DND-41 (cell line): ENCODE results near the gene LTBP3.
A peak's percentile ranks its signal among the peaks of the same experiment; 100 is the strongest.

Experiments used
- ATAC-seq: fragments of 200-7000 bp; cut with Tn5 transposase; 3 replicates; pipeline ENCODE4 v1.9.1; 2021; ENCODE audit warnings: low read depth; ENCODE audit not compliant: insufficient read depth
- DNase-seq: peaks from one replicate; pipeline ENCODE4 v3.0.0-alpha.2; 2020
- H2AFZ ChIP-seq: 2 replicates; pipeline ENCODE4 v1.6.0; 2012; ENCODE audit warnings: low read depth, low read length
- H3K27ac ChIP-seq: 2 replicates; pipeline ENCODE4 v1.5.1; 2012; ENCODE audit warnings: low read length, inconsistent platforms
- H3K27me3 ChIP-seq: fragments of 200-600 bp; sonication (generic); 2 replicates; pipeline ENCODE4 v1.6.0; 2012; ENCODE audit warnings: low read length, mild to moderate bottlenecking, inconsistent platforms; ENCODE audit not compliant: insufficient read depth, poor library complexity
- H3K36me3 ChIP-seq: 2 replicates; pipeline ENCODE4 v1.5.1; 2012; ENCODE audit warnings: low read length, inconsistent platforms; ENCODE audit not compliant: insufficient read depth
- H3K4me1 ChIP-seq: 2 replicates; pipeline ENCODE4 v1.5.1; 2012; ENCODE audit warnings: mild to moderate bottlenecking, low read length; ENCODE audit not compliant: insufficient read depth
- H3K4me2 ChIP-seq: 2 replicates; pipeline ENCODE4 v1.6.0; 2012; ENCODE audit warnings: mild to moderate bottlenecking, moderate library complexity, low read length, inconsistent platforms; ENCODE audit not compliant: insufficient read depth
- H3K4me3 ChIP-seq, 2 experiments: fragments of 200-600 bp in 1 of 2; shearing (Covaris generic) in 1 of 2; 2 replicates each; pipeline ENCODE4 v1.5.1; 2012 to 2016; ENCODE audit warnings: inconsistent platforms in 2 of 2, low read length in 2 of 2, mild to moderate bottlenecking in 2 of 2, low read depth in 1 of 2, moderate library complexity in 1 of 2
- H3K79me2 ChIP-seq: 2 replicates; pipeline ENCODE4 v1.6.0; 2012; ENCODE audit warnings: low read length, inconsistent platforms; ENCODE audit not compliant: insufficient read depth
- H3K9ac ChIP-seq: 2 replicates; pipeline ENCODE4 v1.6.0; 2012; ENCODE audit warnings: low read depth, mild to moderate bottlenecking, inconsistent platforms, low read length, moderate library complexity
- H3K9me3 ChIP-seq: 2 replicates; pipeline ENCODE4 v1.5.1; 2012; ENCODE audit warnings: low read length, moderate library complexity, mild to moderate bottlenecking, inconsistent platforms; ENCODE audit not compliant: insufficient read depth, severe bottlenecking
- H4K20me1 ChIP-seq: 2 replicates; pipeline ENCODE4 v1.6.0; 2012; ENCODE audit warnings: low read length; ENCODE audit not compliant: insufficient read depth
- CTCF ChIP-seq: IDR thresholded peaks from 2 replicates; pipeline ENCODE4 v1.5.1; 2012; ENCODE audit warnings: borderline replicate concordance, low read length, moderate library complexity, mild to moderate bottlenecking; ENCODE audit not compliant: poor library complexity, severe bottlenecking; ENCODE audit errors: extremely low read depth
- EZH2 ChIP-seq: IDR thresholded peaks from 3 replicates; pipeline ENCODE4 v1.6.1; 2012; ENCODE audit warnings: borderline replicate concordance, low read depth, mild to moderate bottlenecking, moderate library complexity, low read length, inconsistent platforms; ENCODE audit not compliant: severe bottlenecking

Gene LTBP3

DNA sequence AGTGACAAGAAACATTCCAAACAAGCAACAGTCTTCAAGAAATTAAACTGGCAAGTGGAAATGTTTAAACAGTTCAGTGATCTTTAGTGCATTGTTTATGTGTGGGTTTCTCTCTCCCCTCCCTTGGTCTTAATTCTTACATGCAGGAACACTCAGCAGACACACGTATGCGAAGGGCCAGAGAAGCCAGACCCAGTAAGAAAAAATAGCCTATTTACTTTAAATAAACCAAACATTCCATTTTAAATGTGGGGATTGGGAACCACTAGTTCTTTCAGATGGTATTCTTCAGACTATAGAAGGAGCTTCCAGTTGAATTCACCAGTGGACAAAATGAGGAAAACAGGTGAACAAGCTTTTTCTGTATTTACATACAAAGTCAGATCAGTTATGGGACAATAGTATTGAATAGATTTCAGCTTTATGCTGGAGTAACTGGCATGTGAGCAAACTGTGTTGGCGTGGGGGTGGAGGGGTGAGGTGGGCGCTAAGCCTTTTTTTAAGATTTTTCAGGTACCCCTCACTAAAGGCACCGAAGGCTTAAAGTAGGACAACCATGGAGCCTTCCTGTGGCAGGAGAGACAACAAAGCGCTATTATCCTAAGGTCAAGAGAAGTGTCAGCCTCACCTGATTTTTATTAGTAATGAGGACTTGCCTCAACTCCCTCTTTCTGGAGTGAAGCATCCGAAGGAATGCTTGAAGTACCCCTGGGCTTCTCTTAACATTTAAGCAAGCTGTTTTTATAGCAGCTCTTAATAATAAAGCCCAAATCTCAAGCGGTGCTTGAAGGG lies 53.3 kb downstream of the LTBP3 start:
- Histone ChIP-seq H3K9me3 (peaks cover under 1% of the 10 kb centered on the region), H3K36me3 (peaks cover 66% of the 10 kb centered on the region), H4K20me1 (peaks cover 74% of the 10 kb centered on the region), H3K4me1 (peaks cover 39% of the 10 kb centered on the region), H3K27ac (peak overlapping the region; percentile 54), H3K27me3 (no peaks in the 10 kb centered on the region), H3K4me2 (peak overlapping the region; percentile 84), H2AFZ (no peak overlapping the region), H3K4me3 (peak overlapping the region; percentile 89 to 98; a peak in 3 of 4 replicates), H3K9ac (peak overlapping the region; percentile 96), H3K79me2 (peaks cover 74% of the 10 kb centered on the region)
- ATAC-seq (no peak), DNase-seq (no peak)
- TF ChIP-seq CTCF (no peak), EZH2 (no peak)

- peaks cover 82% of the 10 kb centered on the region for H3K79me2 ChIP-seq
- peak overlapping the region; percentile 89 to 98; a peak in 3 of 4 replicates for H3K4me3 ChIP-seq
- peaks cover 39% of the 10 kb centered on the region for H3K4me1 ChIP-seq
- peaks cover 69% of the 10 kb centered on the region for H3K36me3 ChIP-seq
- H3K4me2 ChIP-seq = peak overlapping the region; percentile 84
- H3K27me3 ChIP-seq = no peaks in the 10 kb centered on the region
- H2AFZ ChIP-seq = no peak overlapping the region
- no peak for DNase-seq
- peaks cover 2% of the 10 kb centered on the region for H3K9me3 ChIP-seq
- no peak for TF ChIP-seq CTCF
- no peak for TF ChIP-seq EZH2
- H4K20me1 ChIP-seq = peaks cover 79% of the 10 kb centered on the region
- peak overlapping the region; percentile 96 for H3K9ac ChIP-seq
- H3K27ac ChIP-seq = peak overlapping the region; percentile 54
- no peak for ATAC-seq
Measured at GRCh38 chr11:65503949-65504673, 54.0 kb downstream of the LTBP3 start.

DNA sequence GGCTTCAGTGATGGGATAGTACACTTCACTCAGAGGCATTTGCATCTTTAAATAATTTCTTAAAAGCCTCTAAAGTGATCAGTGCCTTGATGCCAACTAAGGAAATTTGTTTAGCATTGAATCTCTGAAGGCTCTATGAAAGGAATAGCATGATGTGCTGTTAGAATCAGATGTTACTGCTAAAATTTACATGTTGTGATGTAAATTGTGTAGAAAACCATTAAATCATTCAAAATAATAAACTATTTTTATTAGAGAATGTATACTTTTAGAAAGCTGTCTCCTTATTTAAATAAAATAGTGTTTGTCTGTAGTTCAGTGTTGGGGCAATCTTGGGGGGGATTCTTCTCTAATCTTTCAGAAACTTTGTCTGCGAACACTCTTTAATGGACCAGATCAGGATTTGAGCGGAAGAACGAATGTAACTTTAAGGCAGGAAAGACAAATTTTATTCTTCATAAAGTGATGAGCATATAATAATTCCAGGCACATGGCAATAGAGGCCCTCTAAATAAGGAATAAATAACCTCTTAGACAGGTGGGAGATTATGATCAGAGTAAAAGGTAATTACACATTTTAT lies 54.7 kb downstream of the LTBP3 start:
- TF ChIP-seq CTCF = no peak
- H3K4me1 ChIP-seq = peaks cover 39% of the 10 kb centered on the region
- no peak for DNase-seq
- no peaks in the 10 kb centered on the region for H3K27me3 ChIP-seq
- peak overlapping the region; percentile 89 to 98 for H3K4me3 ChIP-seq
- H3K79me2 ChIP-seq = peaks cover 88% of the 10 kb centered on the region
- peak overlapping the region; percentile 96 for H3K9ac ChIP-seq
- peaks cover 79% of the 10 kb centered on the region for H4K20me1 ChIP-seq
- H3K9me3 ChIP-seq = peaks cover 2% of the 10 kb centered on the region
- H3K4me2 ChIP-seq = peak overlapping the region; percentile 84
- H3K27ac ChIP-seq = peak overlapping the region; percentile 100
- no peak for ATAC-seq
- H3K36me3 ChIP-seq = peaks cover 69% of the 10 kb centered on the region
- no peak overlapping the region for H2AFZ ChIP-seq
